AG09309 (cell line): ENCODE results near the gene KLF3.
"Not testable (repeated sequence)": the region's sequence is repeated elsewhere in the genome, so short reads cannot be mapped to it uniquely, and the experiment has no call there.

Experiments
- DNase-seq: peaks from one replicate; pipeline ENCODE4 v3.0.0-alpha.2; 2010; ENCODE audit warnings: low read depth
- H3K4me3 ChIP-seq: 2 replicates; pipeline ENCODE4 v1.5.1; 2011; ENCODE audit warnings: mild to moderate bottlenecking, low read depth, low read length, moderate library complexity; ENCODE audit not compliant: control insufficient read depth
- TF ChIP-seq, protein P1 (sequence below): IDR thresholded peaks from 2 replicates; pipeline ENCODE4 v1.5.1; 2011; ENCODE audit warnings: mild to moderate bottlenecking, low read depth, low read length, inconsistent platforms; ENCODE audit not compliant: insufficient read depth, control insufficient read depth; ENCODE audit errors: missing control alignments

Gene KLF3

GRCh38 chr4:38621028-38621684 is 42.8 kb upstream of the KLF3 start:
- TF ChIP-seq, protein P1, sequence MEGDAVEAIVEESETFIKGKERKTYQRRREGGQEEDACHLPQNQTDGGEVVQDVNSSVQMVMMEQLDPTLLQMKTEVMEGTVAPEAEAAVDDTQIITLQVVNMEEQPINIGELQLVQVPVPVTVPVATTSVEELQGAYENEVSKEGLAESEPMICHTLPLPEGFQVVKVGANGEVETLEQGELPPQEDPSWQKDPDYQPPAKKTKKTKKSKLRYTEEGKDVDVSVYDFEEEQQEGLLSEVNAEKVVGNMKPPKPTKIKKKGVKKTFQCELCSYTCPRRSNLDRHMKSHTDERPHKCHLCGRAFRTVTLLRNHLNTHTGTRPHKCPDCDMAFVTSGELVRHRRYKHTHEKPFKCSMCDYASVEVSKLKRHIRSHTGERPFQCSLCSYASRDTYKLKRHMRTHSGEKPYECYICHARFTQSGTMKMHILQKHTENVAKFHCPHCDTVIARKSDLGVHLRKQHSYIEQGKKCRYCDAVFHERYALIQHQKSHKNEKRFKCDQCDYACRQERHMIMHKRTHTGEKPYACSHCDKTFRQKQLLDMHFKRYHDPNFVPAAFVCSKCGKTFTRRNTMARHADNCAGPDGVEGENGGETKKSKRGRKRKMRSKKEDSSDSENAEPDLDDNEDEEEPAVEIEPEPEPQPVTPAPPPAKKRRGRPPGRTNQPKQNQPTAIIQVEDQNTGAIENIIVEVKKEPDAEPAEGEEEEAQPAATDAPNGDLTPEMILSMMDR: no peak
- no peak overlapping the region for H3K4me3 ChIP-seq
- DNase-seq: peak; percentile 63

GRCh38 chr4:38621831-38622230 is 42.2 kb upstream of the KLF3 start:
- DNase-seq: no peak
- TF ChIP-seq, protein P1: no peak
- no peak overlapping the region for H3K4me3 ChIP-seq

DNA sequence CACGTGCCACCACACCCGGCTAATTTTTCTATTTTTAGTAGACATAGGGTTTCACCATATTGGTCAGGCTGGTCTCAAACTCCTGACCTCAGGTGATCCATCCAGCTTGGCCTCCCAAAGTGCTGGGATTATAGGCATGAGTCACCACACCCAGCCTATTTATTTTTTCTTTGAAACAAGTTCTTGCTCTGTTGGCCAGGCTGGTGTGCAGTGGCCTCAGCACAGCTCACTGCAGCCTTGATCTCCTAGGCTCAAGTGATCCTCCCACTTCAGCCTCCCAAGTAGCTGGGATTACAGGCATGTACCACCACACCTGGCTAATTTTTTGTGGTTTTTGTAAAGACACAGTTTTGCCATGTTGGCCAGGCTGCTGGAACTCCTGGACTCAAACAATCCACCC is 41.7 kb upstream of the KLF3 start:
- H3K4me3 ChIP-seq, DNase-seq: not testable (repeated sequence)

GRCh38 chr4:38623260-38623659 is 40.7 kb upstream of the KLF3 start:
- TF ChIP-seq, protein P1: no peak
- H3K4me3 ChIP-seq: no peak overlapping the region

GRCh38 chr4:38624311-38624710 is 39.7 kb upstream of the KLF3 start:
- TF ChIP-seq, protein P1: no peak
- H3K4me3 ChIP-seq: no peak overlapping the region
- no peak for DNase-seq

More at GRCh38 chr4:38623260-38623659, 40.7 kb upstream of the KLF3 start:
- DNase-seq: no peak

DNA sequence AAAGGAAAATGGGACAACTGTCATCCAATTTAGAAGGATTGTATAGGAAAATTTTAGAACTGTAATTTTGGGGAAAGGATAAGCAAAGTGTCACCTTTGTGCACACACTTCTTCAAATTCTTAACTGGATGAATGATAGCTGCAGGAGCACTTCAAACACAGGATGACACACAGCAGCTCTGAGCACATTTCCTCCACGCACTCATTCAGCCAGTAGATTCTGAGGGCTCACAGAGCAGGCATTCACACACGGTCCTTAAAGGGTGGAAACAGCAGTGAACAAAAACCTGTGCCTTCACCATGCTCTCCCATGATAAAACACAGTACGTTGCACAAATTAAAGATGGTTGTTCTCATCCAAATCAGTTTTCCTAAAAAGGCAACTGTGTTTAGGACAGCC is 38.5 kb upstream of the KLF3 start:
- TF ChIP-seq, protein P1: no peak
- H3K4me3 ChIP-seq: no peak overlapping the region
- DNase-seq: no peak

DNA sequence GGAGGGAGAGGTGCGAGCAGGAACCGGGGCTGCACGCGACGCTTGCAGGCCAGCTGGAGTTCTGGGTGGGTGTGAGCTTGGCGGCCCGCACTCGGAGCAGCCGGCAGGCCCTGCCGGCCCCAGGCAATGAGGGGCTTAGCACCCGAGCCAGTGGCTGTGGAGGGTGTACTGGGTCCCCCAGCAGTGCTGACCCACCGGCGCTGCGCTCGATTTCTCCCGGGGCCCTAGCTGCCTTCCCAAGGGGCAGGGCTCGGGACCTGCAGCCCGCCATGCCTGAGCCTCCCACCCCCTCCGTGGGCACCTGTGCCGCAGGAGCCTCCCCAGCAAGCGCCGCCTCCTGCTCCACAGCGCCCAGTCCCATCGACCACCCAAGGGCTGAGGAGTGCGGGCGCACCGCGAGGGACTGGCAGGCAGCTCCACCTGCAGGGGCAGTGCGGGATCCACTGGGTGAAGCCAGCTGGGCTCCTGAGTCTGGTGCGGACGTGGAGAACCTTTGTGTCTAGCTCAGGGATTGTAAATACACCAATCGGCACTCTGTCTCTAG is 37.0 kb upstream of the KLF3 start:
- DNase-seq, H3K4me3 ChIP-seq: not testable (repeated sequence)

- no peak for DNase-seq
Measured at GRCh38 chr4:38630519-38630918, 33.5 kb upstream of the KLF3 start.

More at GRCh38 chr4:38630519-38630918, 33.5 kb upstream of the KLF3 start:
- H3K4me3 ChIP-seq: no peak overlapping the region
- TF ChIP-seq, protein P1: no peak
